Fibroblast of upper back skin (primary cell): ENCODE results near the gene C16orf92.
"Not testable (repeated sequence)": the region's sequence is repeated elsewhere in the genome, so short reads cannot be mapped to it uniquely, and the experiment has no call there.

Source experiments
- DNase-seq: peaks from one replicate; pipeline ENCODE4 v3.0.0-alpha.2; 2013

The C16orf92 gene

GRCh38 chr16:30027588-30028437, 4.8 kb downstream of the C16orf92 start:
- no peak for DNase-seq

- DNase-seq: no peak
These were observed 5.6 kb downstream of the C16orf92 start for GRCh38 chr16:30028438-30029076.

- DNase-seq: no peak
These were observed 7.2 kb downstream of the C16orf92 start for GRCh38 chr16:30030011-30030685.

GRCh38 chr16:30030841-30031413, 7.9 kb downstream of the C16orf92 start, which contains the start of gene TLCD3B:
TLCD3B (minus strand) TSS chr16:30031271; CDS start chr16:30030527, 744 bp downstream.
- no peak for DNase-seq

- no peak for DNase-seq
These were observed 8.5 kb downstream of the C16orf92 start for GRCh38 chr16:30031477-30031918.

- DNase-seq: peak; percentile 62
These were observed 9.3 kb downstream of the C16orf92 start for GRCh38 chr16:30032083-30032819.

GRCh38 chr16:30033270-30033669, 10.3 kb downstream of the C16orf92 start:
- DNase-seq: no peak

- DNase-seq: no peak
These were observed 17.2 kb downstream of the C16orf92 start for GRCh38 chr16:30040221-30040620.

- DNase-seq: not testable (repeated sequence)
These were observed 17.7 kb downstream of the C16orf92 start for GRCh38 chr16:30040690-30041089.

- peak; percentile 48 for DNase-seq
These were observed 18.8 kb downstream of the C16orf92 start for GRCh38 chr16:30041841-30042240.

GRCh38 chr16:30046178-30046577, 23.2 kb downstream of the C16orf92 start:
- DNase-seq: no peak

- no peak for DNase-seq
These were observed 23.6 kb downstream of the C16orf92 start for GRCh38 chr16:30046588-30046987.

- no peak for DNase-seq
These were observed 26.9 kb downstream of the C16orf92 start for GRCh38 chr16:30049871-30050270.

- peak; percentile 69 for DNase-seq
These were observed 28.5 kb downstream of the C16orf92 start for GRCh38 chr16:30051518-30051917.

- DNase-seq: peak; percentile 90
These were observed 29.8 kb downstream of the C16orf92 start for GRCh38 chr16:30052671-30053372.

- DNase-seq: peak; percentile 53
These were observed 30.5 kb downstream of the C16orf92 start for GRCh38 chr16:30053376-30054015.

- DNase-seq: no peak
These were observed 31.5 kb downstream of the C16orf92 start for GRCh38 chr16:30054451-30054850.

- DNase-seq: no peak
These were observed 32.1 kb downstream of the C16orf92 start for GRCh38 chr16:30054959-30055553.

GRCh38 chr16:30060346-30060745, 37.3 kb downstream of the C16orf92 start:
- DNase-seq: no peak

- DNase-seq: no peak
These were observed 38.0 kb downstream of the C16orf92 start for GRCh38 chr16:30060836-30061554.
